ENCODE measurements around the gene EPHA3. TPM values are rescaled to one million over a fixed set of nuclear protein-coding genes. Genes with fewer than 3 reads are reported as not detected.

The EPHA3 gene
- total RNA-seq, 2 experiments from 2014 or later = 0.06 to 0.11 TPM

- ChIA-PET POLR2A (no interaction called here), CTCF (no interaction called here)
Measured at GRCh38 chr3:89278302-89279025, 171.0 kb downstream of the EPHA3 start.

- CTCF ChIA-PET = interaction anchor here (0.5 kb wide), 1 partner anchor 394 kb away, joined by 3 read pairs; no protein-coding TSS in a partner anchor
- POLR2A ChIA-PET = no interaction called here
Measured at GRCh38 chr3:89280301-89280700, 172.9 kb downstream of the EPHA3 start.

DNA sequence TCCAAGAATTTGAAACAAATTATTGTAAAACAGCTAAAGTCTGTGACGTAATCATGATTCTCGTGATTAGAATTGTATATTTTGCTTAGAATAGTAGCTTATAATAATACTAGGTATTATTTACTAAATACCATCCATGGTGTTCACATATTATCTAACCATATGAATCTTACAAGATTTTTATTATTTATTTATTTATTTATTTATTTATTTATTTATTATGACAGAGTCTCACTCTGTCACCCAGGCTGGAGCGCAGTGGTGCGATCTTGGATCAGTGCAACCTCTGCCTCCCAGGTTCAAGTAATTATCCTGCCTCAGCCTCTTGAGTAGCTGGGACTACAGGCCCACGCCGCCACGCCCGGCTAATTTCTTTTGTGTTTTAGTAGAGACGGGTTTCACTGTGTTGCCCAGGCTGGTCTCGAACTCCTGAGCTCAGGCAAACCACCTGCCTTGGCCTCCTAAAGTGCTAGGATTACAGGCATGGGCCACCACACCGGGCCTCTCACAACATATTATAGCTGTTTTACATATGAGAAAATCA is 173.5 kb downstream of the EPHA3 start:
- ChIA-PET POLR2A (no interaction called here), CTCF (interaction anchor here (0.6 kb wide), 1 partner anchor 69 kb away, joined by 3 read pairs; no protein-coding TSS in a partner anchor)

DNA sequence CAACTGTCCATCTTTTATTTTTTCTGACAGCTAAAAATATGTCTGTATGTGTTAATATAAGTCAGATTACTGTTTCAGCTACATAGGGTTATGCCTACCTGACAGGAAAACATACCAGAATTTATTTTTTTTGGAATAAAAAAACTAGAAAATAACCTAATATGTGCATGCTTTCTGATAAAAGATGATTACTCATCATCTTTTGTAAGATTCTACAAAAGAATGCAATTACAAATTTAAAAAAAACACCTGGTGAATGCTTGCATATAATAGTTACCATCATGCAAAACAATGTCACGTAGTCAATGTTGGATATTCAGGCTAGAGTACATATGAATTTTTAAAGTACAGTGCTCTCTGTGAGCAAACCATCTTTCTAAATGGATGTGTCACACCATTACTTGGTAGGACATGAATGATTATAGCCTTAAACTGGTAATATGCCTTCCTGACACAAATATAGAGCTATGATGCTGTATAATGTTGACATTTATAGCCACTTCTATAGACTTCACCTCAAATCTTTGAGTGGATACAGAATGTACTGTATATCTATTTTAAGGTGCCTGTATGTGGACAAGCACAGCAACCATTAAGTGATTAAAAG is 180.6 kb downstream of the EPHA3 start:
- ChIA-PET CTCF (no interaction called here), POLR2A (no interaction called here)

DNA sequence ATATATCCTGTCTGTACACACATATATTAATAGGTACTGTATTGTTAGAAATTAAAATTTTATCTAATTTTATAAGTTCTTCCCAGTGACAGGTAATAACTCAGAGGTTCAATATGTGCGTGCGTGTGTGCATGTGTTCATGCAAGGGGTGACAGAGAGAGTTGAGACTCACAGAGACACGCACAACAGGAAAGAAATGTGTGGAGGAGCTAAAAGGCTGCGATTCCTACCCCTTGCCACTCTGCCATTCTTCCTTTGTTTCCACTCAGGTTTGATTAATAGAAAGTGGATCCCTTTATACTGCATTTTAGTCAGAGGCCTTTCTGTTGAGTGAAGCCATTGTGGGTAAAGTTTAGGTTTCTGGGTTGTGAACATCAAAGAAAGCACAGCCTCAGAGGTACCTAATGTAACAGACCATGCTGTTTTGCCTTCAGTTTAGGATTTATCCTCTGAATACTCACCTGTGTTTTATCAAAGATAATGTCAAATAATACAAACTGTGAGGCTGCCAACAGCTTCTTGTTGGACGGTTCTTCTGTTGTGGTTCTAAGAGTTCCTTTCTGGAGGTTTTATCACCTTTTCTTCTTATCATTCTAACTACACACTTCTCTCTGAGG is 182.3 kb downstream of the EPHA3 start:
- CTCF ChIA-PET = no interaction called here
- POLR2A ChIA-PET = no interaction called here

DNA sequence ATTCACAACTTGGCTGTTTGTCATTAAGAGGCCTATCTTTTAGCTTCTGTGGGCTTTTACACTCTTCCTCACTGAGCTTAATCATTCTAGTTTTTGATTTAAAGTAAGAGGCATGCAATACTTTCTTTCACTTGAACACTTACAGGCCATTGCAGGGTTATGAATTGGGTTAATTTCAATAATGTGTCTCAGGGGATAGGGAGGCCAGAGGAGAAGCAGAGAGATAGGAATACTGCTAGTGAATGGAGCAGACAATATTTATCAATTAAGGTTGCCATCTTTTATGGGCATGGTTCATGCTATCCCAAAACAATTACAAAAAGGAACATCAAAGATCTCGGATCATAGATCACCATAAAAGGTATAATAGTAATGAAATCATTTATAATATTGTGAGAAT is 189.8 kb downstream of the EPHA3 start:
- CTCF ChIA-PET = no interaction called here
- POLR2A ChIA-PET = no interaction called here

- CTCF ChIA-PET = no interaction called here
- POLR2A ChIA-PET = no interaction called here
Measured at GRCh38 chr3:89300526-89300925, 193.1 kb downstream of the EPHA3 start.

GRCh38 chr3:89300981-89301380 is 193.6 kb downstream of the EPHA3 start:
- CTCF ChIA-PET = no interaction called here
- POLR2A ChIA-PET = no interaction called here

GRCh38 chr3:89303701-89304100 is 196.3 kb downstream of the EPHA3 start:
- POLR2A ChIA-PET = no interaction called here

DNA sequence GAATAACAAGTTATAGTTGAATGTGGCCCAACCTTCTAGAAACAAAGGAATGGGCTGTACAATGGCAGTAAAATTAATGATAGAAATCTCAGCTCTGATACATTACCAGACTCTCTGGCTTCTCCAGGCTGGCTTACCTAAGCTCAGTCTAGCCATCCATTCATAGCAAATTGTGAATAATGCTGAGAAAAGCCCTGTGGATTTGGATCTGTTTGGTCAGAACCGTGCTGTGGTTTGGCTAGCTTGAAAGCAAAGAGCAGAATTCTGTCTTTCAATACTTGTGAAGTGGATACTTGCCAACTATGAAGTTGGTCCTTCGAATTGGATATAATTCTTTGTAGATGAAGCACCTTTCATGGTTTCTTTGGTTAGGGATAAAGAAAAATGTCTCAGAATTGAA is 199.1 kb downstream of the EPHA3 start:
- POLR2A ChIA-PET = no interaction called here
- CTCF ChIA-PET = interaction anchor here (0.6 kb wide), 1 partner anchor 76 kb away, joined by 4 read pairs; no protein-coding TSS in a partner anchor

More at GRCh38 chr3:89303701-89304100, 196.3 kb downstream of the EPHA3 start:
- CTCF ChIA-PET = no interaction called here

DNA sequence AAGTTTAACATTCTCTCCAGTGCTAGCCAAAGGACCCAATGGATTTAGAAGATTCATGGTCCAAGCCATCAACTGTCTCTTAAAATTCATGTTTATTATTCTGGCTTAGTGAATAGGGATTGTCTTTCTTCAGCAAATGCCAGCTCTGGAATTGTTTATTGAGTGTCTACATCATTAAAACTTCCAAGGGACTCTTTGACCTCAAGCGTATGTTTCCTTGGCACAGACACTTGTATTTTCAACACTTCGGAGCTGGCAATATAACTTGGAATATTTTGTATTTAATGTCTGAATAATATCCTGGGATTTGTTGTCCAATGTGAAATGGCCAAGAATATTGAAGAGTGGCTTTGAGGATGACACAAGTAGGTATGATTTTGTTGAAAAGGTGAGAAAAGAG is 204.2 kb downstream of the EPHA3 start:
- POLR2A ChIA-PET = no interaction called here
- CTCF ChIA-PET = no interaction called here

GRCh38 chr3:89312141-89312540 is 204.7 kb downstream of the EPHA3 start:
- POLR2A ChIA-PET = no interaction called here

DNA sequence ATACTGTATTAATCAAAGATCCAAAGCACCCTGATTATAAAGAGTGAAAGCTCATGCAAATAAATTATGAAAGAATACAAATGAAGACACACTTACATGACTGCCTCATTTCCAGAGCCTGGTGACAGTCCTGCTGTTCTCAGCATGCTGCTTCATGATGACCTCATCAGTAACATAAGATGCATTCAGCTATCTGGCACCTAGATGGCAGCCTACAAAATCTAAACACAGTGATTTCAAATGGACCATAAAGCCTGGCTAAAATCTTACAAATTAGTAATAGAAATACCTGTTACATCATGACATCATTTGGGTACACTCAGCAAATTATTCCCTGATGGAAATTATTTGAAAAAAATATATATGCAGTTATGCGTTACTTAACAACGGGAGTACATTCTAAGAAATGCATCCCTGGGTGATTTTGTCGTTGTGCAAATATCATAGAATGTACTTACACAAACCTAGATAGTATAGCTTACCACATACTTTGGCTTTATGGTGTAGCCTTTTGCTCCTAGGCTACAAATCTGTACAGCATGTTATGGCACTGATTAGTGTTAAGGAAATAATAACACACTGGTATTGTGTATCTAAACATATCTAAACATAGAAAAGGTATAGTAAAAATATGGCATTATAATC is 207.2 kb downstream of the EPHA3 start:
- POLR2A ChIA-PET = no interaction called here
- CTCF ChIA-PET = no interaction called here

More at GRCh38 chr3:89312141-89312540, 204.7 kb downstream of the EPHA3 start:
- CTCF ChIA-PET = no interaction called here

DNA sequence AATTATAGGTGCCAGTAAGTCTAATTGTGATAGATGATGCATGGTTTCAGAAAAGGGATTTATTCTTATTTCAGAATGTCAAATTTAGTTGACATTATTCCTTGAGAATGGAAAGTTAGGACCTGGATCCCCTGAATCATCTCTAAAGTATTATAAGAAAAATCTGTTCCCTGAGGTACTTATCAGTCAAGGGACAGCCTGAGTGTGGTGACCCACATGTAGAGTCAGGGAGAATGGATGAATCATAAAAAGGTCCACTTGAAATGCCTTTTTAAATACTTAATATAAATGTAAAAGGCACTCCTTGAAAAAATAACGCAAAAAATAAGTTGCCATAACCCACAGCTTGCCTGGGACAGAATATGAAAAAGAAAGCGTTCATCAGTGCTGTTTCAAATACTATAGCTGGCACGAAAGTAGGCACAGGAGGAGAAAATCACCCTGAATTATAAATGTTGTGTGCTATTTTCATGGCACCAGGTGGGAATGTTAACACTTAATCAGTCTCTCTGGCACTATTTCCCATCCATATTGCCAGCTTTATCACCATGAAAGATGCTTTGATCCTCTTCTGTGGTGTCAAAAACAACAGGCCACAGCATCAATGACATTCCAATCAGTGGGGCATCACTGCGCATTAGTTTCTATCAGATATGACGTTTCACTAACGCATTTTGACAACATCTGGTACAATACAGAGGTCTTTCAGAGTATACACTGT is 208.5 kb downstream of the EPHA3 start:
- ChIA-PET CTCF (no interaction called here), POLR2A (no interaction called here)

GRCh38 chr3:89320186-89320585 is 212.8 kb downstream of the EPHA3 start:
- CTCF ChIA-PET = no interaction called here
- POLR2A ChIA-PET = no interaction called here

DNA sequence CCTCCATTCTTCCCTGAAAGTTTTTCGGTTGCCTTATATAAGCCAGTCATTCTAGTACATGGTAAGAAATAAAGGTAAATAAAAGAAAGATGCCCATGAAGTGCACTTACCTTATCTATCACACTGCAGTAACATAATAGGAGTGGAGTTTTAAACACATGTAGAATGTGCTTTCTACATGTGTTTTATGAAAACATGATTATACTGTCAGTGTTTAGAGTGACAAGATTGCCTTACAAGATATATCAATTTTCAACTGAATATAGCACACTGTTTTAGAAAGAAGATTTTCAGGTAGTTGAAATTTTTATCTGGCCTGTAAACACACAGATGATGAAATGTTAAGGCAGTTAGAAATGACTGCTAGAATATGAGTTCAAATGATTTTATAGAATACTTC is 219.6 kb downstream of the EPHA3 start:
- CTCF ChIA-PET = no interaction called here

DNA sequence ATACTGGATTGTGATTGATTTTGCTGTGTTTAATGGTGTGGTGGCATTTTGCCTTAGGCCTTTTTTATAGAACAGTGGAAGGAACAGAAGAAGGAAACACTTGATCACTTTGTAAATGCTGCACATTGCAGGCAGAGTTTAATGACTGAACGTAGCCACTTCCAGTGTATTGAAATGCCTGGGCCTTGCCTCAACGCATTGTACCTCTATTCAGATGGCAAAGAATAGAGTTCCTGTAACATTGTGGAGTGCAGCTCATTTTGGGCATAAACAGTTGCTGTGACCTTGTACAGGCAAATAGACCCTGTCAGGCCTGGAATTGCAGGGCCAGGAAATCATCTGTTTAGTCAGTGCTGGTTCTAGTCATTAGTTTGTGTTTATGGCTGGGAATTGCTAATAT is 225.0 kb downstream of the EPHA3 start:
- CTCF ChIA-PET = no interaction called here
- POLR2A ChIA-PET = no interaction called here

More for the DNA sequence above, 219.6 kb downstream of the EPHA3 start:
- POLR2A ChIA-PET = no interaction called here

DNA sequence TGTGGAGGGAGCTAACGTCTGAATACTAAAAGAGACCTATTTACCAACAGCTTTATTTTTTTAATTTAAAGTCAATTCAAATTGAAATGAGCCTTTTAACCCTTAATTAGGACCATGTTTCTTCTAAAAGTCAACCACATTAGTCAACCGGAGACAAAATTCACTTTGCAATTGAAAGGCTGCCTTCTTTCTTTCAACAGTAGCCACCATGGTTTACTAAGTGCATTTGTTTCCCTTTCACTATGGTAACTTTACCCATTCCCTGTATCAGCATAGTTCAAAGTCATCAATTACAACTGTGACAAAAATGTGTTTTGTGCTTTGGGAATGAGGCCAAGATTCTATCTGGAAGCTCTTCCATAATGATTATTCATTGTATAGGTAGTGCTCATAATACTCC is 225.4 kb downstream of the EPHA3 start:
- POLR2A ChIA-PET = no interaction called here
- CTCF ChIA-PET = no interaction called here

- CTCF ChIA-PET = no interaction called here
- POLR2A ChIA-PET = no interaction called here
Measured at GRCh38 chr3:89335693-89336092, 228.3 kb downstream of the EPHA3 start.

- ChIA-PET CTCF (no interaction called here), POLR2A (no interaction called here)
Measured at GRCh38 chr3:89340408-89340807, 233.0 kb downstream of the EPHA3 start.

Data from activated CD8-positive, alpha-beta memory T cell treated with anti-CD3 and anti-CD28 coated beads for 36 hours (primary cell).